ENCODE measurements around the gene CCDC169.
A peak's percentile ranks its signal among the peaks of the same experiment; 100 is the strongest.

CCDC169 gene

GRCh38 chr13:36193151-36193855 is 104.3 kb downstream of the CCDC169 start:
- no peak for TF ChIP-seq CTCF (IDR thresholded peaks at IDR 0.05; ENCODE audit: low read depth, low read length, missing control alignments)
- H3K4me3 ChIP-seq (ENCODE audit: low read depth, low read length) = no peak overlapping the region
- H3K36me3 ChIP-seq (replicated peaks) = no peaks in the 10 kb centered on the region
- DNase-seq = peak; percentile 52
- no peaks in the 10 kb centered on the region for H3K27me3 ChIP-seq (replicated peaks)
- peak overlapping the region; percentile 54 for H3K27ac ChIP-seq
- in situ Hi-C loops (cut with HindIII; ENCODE audit: low pct_ligation_motif_present, low sequenced_read_pairs) = no loop called here

- DNase-seq = no peak
- Histone ChIP-seq H3K27me3 (replicated peaks) (no peaks in the 10 kb centered on the region), H3K36me3 (replicated peaks) (no peaks in the 10 kb centered on the region), H3K27ac (no peak overlapping the region), H3K4me3 (ENCODE audit: low read depth, low read length) (no peak overlapping the region)
- in situ Hi-C loops (cut with HindIII; ENCODE audit: low pct_ligation_motif_present, low sequenced_read_pairs) = no loop called here
- peak; percentile 4 for TF ChIP-seq CTCF (IDR thresholded peaks at IDR 0.05; ENCODE audit: low read depth, low read length, missing control alignments)
These were observed 105.4 kb downstream of the CCDC169 start for GRCh38 chr13:36192166-36192565.

GRCh38 chr13:36190771-36191170 is 106.8 kb downstream of the CCDC169 start:
- Histone ChIP-seq H3K36me3 (replicated peaks) (no peaks in the 10 kb centered on the region), H3K27ac (no peak overlapping the region), H3K4me3 (ENCODE audit: low read depth, low read length) (no peak overlapping the region), H3K27me3 (replicated peaks) (no peaks in the 10 kb centered on the region)
- DNase-seq = no peak
- no peak for TF ChIP-seq CTCF (IDR thresholded peaks at IDR 0.05; ENCODE audit: low read depth, low read length, missing control alignments)
- in situ Hi-C loops (cut with HindIII; ENCODE audit: low pct_ligation_motif_present, low sequenced_read_pairs) = no loop called here

- Histone ChIP-seq H3K4me3 (ENCODE audit: low read depth, low read length) (no peak overlapping the region), H3K27ac (no peak overlapping the region), H3K27me3 (replicated peaks) (no peaks in the 10 kb centered on the region), H3K36me3 (replicated peaks) (no peaks in the 10 kb centered on the region)
- in situ Hi-C loops (cut with HindIII; ENCODE audit: low pct_ligation_motif_present, low sequenced_read_pairs) = no loop called here
- DNase-seq = no peak
- no peak for TF ChIP-seq CTCF (IDR thresholded peaks at IDR 0.05; ENCODE audit: low read depth, low read length, missing control alignments)
These were observed 109.2 kb downstream of the CCDC169 start for GRCh38 chr13:36188441-36188840.

- Histone ChIP-seq H3K36me3 (replicated peaks) (no peaks in the 10 kb centered on the region), H3K27ac (no peak overlapping the region), H3K4me3 (ENCODE audit: low read depth, low read length) (no peak overlapping the region), H3K27me3 (replicated peaks) (no peaks in the 10 kb centered on the region)
- in situ Hi-C loops (cut with HindIII; ENCODE audit: low pct_ligation_motif_present, low sequenced_read_pairs) = no loop called here
- TF ChIP-seq CTCF (IDR thresholded peaks at IDR 0.05; ENCODE audit: low read depth, low read length, missing control alignments) = no peak
- no peak for DNase-seq
These were observed 113.7 kb downstream of the CCDC169 start for GRCh38 chr13:36183901-36184300.
